ENCODE data around the gene SNRK.
"Not testable (repeated sequence)": the region's sequence is repeated elsewhere in the genome, so short reads cannot be mapped to it uniquely, and the experiment has no call there.

The SNRK gene

DNA sequence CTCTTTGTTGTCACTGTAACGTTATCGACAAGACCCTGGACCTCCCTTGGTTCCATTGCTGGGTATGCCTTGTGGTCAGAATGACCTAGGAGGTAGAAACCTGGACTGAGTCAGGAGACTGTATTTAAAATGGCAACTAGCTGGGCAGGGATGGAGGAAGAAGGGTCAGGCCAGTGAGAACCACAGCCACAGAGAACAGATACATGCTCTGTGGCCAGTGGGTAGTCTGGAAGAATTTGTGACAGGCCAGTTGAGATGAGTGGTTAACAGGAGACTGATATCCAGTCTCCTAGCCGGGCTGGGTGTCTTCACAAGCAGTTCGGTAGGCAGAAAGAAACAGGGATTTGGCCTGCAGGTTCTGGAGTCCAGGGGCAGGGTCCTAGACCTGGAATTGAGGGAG is 58.9 kb downstream of the SNRK start:
- no peak for FAIRE-seq
- no peak for DNase-seq (ENCODE audit: low spot score)

DNA sequence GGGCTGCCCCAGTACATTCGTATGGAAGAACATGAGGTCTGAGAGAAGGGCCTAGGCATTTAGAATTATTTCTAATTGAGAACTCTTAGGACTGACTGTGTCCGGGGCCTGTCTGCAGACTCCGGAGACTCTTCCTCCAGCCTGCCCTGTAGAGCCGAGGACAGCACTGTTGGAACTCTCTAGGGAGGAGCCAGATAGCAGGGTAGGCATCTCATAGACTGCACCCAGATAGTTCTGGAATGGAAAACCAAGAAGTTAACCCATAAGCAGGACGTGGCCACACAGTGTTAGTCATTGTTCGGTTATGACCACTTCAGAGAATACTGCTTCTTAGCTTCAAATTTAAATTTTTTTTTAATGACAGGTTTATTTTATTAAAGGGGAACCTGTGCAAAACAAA is 59.5 kb downstream of the SNRK start:
- DNase-seq (ENCODE audit: low spot score) (no peak), FAIRE-seq (no peak)

DNA sequence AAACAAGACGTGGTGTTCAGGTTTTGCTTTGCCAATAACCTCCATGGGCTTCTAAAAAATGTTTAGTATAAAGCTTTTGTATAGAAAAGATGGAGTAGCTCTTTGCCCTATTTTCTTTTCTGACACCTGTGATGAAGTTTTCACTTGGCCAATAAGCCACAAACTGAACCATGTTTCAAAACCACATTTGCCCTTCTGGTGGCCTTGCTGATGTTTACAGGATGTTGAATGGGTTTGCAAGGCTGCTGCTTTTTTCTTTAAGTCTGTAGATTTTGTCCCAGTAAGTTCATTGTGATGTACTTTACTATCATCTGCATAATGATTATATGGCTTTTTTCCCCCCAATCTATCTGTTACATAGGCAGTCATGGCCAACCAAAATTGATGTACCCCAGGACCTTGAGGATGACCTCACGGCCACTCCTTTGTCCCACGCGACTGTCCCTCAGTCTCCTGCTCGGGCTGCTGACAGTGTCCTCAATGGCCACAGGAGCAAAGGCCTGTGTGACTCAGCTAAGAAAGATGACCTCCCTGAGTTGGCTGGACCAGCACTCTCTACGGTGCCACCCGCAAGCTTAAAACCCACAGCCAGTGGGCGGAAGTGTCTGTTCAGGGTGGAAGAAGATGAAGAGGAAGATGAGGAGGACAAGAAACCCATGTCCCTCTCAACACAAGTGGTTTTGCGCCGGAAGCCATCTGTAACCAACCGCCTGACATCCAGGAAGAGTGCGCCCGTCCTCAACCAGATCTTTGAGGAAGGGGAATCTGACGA is 60.8 kb downstream of the SNRK start:
- DNase-seq (ENCODE audit: low spot score) = no peak
- FAIRE-seq = no peak

DNA sequence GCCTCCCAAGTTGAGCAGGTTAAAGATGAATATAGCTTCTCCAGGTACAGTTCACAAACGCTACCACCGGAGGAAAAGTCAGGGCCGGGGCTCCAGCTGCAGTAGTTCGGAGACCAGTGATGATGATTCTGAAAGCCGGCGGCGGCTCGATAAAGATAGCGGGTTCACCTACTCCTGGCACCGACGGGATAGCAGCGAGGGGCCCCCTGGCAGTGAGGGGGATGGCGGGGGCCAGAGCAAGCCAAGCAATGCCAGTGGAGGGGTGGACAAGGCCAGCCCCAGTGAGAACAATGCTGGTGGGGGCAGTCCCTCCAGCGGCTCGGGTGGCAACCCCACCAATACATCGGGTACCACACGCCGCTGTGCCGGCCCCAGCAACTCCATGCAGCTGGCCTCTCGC is 61.4 kb downstream of the SNRK start:
- DNase-seq (ENCODE audit: low spot score) (no peak), FAIRE-seq (no peak)

DNA sequence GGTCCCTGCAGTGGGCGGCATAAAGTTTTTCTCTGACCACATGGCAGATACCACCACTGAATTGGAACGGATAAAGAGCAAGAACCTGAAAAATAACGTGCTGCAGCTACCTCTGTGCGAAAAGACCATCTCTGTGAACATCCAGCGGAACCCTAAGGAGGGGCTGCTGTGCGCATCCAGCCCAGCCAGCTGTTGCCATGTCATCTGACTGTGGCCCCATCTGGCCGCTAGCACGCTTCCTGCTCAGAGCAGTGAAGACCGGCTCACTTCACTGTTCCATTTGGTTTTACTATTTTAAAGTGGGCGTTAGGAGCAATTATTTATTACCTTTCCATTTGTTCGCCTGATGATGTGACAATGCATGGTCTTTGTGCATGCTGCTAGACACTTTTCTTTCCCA is 62.0 kb downstream of the SNRK start:
- FAIRE-seq (no peak), DNase-seq (ENCODE audit: low spot score) (no peak)

DNA sequence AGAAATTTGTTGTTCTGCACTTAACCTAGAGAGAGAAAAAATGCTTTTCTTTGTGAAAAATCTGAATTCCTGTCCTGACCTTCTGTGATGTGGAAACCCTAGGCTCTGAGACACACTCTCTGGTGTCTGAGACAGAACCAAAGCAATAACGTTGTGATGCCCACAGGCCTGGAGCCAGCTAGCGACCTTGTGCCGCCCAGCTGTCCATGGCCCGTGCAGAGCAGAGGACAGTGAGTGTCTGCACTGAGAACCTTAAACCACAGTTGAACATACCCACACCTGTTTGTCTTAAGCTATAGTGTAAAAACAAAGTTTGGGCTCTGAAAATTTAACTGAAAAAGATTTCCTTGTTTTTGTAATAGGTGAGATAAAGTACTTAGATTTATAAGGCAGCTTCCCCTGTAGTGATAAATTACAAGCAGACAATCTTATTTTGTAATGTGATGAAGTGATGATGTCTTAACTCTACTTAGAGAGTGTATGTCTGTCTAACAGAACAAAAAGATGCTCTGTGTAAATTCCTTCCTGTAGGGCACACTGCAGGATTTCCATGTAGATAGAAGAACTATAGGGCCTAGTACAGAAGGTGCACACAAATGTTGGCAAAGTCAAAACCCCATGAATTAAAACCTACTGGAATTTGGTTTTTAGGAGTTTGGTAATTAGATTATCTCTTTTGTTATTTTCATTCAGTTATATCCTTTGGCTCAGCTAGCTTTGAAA is 62.7 kb downstream of the SNRK start:
- FAIRE-seq = no peak

DNA sequence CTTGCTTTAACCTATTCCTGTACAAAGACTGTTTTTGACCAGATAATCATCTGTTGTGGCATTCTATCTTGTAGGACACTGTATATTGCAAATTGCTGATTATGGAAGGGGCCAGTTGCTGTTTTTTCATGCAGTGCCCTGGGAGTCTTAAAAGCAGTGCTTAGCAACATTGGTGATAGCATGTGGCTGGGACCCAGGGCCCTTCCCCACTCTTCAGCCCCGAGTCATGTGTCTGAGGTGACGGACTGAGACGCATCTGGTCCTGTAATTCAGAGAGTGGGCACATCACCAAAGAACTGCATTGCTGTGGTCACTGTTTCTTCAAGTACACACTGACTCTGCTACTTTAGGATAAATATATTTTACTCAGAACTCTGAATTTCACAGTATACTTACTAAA is 63.4 kb downstream of the SNRK start:
- DNase-seq (ENCODE audit: low spot score) (no peak), FAIRE-seq (no peak)

More for the DNA sequence above, 62.7 kb downstream of the SNRK start:
- no peak for DNase-seq (ENCODE audit: low spot score)

DNA sequence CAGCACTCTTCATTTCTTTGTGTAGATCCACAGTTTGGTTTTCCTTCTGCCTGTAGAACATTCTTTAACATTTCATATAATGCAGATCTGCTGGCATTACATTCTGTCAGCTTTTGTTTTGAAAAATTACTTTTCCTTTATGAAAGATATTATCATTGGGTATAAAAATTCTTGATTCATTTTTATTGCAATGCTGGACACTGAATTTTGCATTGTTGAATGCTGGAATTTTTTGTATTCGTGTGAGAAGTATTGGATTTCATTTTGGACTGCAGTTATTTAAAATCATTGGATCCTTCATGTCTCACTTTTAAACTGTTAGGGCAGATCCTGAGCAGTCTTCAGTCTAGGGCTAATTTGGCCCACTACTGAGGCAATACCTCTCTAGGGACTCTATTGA is 67.1 kb downstream of the SNRK start:
- DNase-seq (ENCODE audit: low spot score) (no peak), FAIRE-seq (no peak)

DNA sequence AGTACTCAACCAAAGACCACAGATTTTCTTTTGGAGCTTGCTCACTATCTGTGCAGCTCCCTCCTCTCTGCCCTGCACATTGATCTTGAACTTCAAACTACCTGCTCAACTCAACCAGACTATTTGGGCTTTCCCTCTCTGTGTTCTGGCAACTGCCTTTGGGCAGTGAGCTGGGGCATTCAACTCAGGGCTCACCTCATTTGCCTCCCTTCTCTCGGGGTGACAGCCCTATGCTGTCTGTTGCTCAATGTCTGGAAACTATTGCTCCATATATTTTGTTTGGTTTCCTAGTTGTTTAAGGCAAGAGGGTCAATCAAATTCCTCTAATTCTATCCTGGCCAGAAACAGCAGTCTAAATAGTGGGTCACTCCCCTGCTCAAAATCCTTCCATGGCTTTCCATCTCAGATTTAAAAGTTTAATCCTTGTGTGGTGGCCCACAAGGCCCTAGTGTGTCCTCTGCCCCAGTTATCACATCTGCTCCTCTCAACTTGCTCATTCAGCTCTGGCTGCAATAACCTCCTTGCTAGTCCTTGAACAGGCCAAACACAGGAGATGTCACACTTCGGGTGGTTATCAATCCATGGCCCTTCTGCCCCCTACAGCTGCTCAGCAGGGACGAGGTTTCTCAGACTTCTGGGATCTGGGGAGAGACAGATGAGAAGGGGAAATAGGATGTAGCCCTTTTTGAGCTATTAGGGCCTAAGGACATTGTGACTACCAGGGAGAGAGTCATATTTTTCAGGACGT is 67.8 kb downstream of the SNRK start:
- DNase-seq (ENCODE audit: low spot score) (no peak), FAIRE-seq (no peak)

DNA sequence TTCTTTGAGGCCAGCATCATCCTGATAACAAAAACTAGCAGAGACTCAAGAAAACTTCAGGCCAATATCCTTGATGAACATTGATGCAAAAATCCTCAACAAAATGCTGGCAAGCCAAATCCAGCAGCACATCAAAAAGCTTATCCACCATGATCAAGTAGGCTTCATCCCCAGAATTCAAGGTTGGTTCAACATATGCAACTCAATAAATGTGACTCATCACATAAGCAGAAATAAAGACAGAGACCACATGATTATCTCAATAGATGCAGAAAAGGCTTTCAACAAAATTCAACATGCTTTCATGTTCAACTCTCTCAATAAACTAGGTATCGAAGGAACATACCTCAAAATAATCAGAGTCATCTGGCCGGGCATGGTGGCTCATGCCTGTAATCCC is 69.7 kb downstream of the SNRK start:
- FAIRE-seq; DNase-seq (ENCODE audit: low spot score): not testable (repeated sequence)

DNA sequence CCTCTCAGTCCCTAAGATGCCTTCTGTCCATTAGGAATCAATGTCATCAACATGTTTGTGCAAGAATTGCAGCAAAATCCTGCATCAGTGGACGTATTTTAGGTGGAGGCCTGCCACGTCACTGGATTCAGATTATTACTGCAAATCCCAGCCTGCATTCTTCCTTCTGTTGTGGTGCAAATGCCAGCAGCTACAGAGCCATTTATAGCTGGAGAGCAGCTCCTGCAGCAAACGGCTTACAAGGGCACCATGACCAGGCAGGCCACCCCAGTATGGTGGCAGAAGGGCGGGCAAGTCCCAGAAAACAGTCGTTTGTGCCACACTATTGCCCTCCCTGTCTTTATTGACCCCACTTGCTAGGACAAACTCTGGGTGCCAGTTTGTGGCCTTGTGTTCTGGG is 74.7 kb downstream of the SNRK start:
- FAIRE-seq = no peak
- DNase-seq (ENCODE audit: low spot score) = no peak

DNA sequence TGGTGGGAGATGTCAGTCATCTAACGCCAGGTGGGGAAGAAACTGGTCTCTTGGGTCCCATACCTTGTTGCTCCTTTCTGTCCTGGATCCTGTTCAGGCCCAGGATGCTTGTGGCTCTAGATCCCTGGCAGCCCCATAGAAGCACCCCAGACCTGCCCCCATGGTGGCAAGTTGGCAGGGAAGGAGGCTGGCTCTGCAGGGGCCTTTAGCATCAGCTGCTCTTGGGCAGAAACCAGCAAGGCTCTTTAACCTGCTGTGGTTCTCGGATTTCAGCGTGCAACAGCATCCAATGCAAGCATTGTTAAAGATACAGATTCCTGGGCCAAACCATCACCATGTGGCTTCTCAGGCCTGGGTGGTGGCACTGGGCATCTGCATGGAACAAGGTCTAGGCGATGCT is 75.8 kb downstream of the SNRK start:
- no peak for FAIRE-seq

DNA sequence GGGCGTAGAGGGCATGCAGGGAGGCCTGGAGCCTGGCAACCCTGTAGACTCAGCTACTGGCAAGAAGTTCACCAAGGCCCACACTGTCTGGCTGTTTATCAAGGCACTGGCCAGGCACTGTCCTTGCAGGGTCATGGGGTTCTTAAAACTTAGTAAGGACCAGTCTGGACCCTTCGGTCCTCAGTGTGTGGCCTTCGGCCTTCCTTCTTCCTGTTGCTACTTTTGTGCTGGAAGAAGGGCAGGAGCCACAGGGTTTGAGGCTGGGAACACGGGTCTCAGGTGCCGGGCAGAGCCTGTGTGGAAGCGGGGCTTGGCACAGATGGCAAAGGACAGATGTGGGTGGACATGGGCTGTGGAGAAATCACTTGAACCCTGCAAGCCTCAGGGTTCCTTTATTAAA is 76.6 kb downstream of the SNRK start:
- DNase-seq (ENCODE audit: low spot score) (no peak), FAIRE-seq (no peak)

More for the DNA sequence above, 75.8 kb downstream of the SNRK start:
- no peak for DNase-seq (ENCODE audit: low spot score)

DNA sequence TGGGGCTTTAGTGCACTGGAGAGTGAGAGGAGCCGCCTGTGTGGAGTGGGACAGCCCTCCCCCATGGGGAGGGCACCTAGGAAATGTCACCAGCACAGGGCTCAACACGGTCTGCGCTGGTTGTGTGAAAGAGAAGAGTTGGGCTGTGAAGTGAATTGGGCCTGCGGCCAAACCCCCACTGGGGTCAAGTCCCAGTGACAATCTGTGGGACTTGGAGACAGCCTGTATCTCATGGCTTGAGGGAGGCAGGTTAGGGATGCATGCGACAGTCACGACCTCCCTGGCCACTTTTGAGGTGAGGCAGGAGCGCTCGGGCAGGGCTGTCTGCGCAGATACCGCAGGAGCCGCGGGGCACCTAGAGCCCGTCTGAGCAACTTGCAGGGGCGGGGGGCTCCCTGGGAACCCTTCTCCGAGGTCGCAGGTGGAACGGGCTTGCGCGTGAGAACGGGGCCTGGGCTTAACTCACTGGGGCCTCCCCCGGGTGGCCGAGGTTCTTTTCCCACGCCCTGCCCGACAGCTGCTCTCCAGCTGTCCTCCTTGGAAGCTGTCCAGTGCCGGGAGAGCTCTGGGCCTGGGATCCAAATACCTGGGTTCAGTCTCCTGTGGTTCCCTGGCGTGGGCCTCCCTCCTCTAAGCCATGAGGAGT is 77.4 kb downstream of the SNRK start:
- FAIRE-seq (no peak), DNase-seq (ENCODE audit: low spot score) (no peak)

DNA sequence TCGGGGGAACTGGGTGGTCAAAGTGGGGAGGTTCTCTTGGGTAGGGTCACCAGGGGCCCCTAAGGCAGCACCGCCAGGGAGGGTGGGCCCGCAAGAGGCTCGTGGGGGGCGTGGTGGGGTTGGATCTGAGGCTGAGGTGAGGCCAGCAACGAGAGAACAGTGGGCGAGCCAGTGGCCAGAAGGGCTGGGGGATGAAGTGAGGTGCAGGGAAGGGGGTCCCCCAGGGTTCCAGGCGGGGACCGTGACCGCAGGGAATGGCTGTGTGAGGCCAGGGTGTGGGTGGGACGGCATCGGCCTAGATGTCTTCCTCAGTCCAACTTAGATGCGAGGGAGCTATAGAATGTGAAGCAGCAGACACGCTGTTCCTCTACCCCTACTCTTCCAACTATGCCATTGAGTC is 78.2 kb downstream of the SNRK start:
- DNase-seq (ENCODE audit: low spot score) (no peak), FAIRE-seq (no peak)

DNA sequence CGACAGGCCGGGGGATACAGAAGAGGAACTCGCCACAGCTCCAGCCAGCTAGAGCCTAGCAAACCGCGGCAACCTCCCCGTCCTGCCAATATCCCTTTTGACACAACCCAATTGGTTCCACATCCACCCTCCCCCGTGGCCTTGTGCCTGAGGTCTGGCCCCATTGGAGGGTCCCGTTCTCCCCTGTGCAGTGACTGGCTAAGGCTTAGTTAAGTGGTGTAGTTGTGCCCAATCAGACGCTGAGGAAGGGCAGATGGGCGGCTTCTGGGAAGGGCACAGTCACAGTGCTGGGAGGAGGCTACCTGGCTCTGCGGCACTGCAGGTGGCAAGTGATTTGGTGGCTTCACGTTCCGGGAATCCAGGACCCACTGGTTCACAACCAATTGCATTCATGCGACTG is 78.6 kb downstream of the SNRK start:
- no peak for FAIRE-seq
- no peak for DNase-seq (ENCODE audit: low spot score)

DNA sequence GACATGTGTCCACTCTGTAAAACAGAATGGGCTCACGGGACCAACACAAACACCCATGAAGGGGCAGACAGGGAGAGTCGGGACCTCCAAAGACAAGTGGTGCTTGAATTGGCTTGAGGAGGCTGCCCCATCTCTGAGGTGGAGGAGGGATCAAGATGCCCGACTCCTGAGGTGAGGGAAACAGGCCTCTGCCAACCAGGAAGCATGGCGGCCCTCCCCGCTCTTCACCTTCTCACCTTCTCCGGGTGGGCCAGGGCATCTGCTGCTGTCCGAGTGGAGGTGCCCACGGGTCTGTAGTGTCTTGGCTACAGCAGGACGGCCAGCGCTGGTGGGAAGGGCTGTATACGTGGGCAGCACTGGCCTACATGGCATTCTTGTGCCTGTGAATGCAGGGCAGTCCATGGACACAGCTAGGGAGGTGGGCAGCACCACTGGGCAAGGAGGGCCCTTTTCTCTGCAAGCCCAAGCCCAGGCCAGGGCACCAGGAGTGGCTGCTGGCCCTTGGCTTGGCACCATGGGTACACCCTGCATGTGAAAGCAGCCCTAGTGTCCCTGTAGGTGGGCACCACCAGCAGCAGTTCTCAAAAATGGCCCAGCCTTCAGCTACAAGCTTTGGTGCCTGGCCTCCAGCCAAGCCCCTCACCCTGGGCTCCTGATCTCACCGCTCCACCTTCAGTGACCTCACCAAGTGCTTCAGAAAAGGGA is 79.4 kb downstream of the SNRK start:
- FAIRE-seq (no peak), DNase-seq (ENCODE audit: low spot score) (no peak)

DNA sequence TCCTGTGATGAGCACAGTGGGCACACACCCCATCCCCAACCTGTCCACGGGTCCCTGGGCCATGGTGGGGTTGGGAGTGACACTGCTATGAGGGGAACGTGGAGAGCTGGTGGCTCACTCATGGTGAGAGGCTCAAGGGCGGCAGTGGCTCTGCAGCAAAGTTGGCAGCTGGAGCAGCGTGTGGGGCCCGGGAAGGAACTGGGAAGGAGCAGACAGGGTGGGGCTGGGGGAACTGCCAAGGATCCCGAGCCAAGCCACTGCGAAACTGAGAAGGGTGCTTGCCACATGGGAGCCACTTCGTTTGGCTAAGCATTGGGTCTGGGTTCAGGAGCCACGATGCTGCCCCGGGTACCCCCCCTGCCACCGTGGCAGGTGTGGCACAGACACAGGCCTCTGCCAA is 80.1 kb downstream of the SNRK start:
- DNase-seq (ENCODE audit: low spot score) (no peak), FAIRE-seq (no peak)

DNA sequence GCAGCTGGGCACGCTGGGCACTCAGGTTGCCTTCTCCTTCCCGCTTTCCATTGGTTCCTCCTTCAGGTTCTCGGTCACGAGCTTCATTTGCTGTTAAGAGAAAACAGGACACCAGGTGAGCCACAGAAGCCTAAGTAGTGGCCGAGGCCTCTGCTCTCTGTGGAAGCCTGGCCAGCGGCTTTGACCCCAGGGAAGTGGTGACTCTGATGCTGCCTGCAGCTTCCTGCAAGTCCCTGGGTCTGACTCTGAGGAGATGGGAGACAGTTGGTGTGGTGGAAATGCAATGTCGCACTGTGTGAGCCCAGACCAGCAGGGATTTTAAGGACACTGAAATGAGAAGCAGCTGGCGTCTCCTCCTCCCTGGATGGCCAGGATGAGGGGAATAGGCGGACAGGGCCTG is 80.5 kb downstream of the SNRK start:
- DNase-seq (ENCODE audit: low spot score) = no peak
- no peak for FAIRE-seq

DNA sequence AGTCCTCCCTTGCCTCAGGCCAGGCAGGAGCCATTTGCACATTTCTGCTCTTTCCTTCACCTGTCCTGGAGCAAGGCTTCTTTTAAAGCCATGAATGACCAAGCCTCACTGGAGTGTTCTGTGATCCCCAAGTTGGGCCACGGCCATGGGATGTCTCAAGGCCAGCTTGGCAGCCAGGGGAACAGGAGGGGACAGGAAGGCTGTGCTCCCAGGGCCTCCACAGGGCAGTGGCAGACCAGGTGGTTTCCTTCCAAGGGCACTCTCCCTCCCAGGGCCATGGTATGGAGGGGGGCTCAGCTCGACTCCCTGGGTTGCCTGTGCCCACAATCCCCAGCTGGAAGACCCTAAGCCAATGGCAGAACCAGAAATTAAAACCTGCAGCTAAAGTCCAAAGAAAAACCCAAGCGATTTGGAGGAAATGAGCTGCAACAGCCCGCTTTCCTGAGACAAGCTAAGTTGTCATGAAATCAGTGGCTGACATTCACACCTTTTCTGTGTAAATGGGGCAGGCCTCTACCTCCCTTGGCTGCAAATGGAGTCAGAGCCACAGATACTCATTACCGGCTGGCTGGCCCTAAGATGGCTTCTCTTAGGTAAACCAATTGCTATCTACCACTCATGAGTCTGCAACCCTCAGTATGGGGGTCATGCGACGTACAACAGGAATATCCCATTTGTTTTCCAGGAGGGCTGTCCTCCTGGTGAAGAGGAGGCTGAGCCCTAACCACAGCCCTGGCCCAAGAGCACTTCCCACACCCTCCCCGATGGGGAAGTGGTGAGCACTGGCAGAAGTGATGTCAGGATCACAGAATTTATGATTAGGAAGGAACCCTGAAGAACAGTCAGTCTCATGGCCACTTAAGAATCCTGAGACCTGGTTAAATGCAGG is 83.3 kb downstream of the SNRK start:
- no peak for FAIRE-seq
- DNase-seq (ENCODE audit: low spot score) = no peak
